ENCODE measurements around the gene SYNPR.

The SYNPR gene

GRCh38 chr3:63493101-63493500 is 215.0 kb downstream of the SYNPR start:
- DNase-seq (ENCODE audit: low read depth), result no peak
- TF ChIP-seq MAX (IDR thresholded peaks at IDR 0.05; ENCODE audit: low read depth, low read length), result no peak
- no peak for TF ChIP-seq CTCF (IDR thresholded peaks at IDR 0.05; ENCODE audit: low read depth, low read length)
- no peak for TF ChIP-seq MYC (IDR thresholded peaks at IDR 0.05; ENCODE audit: low read depth, low read length)
- no peak for TF ChIP-seq POLR2A (IDR thresholded peaks at IDR 0.05; ENCODE audit: extremely low read depth, insufficient read length)
- H3K4me3 ChIP-seq (ENCODE audit: low read depth, low read length), result no peak overlapping the region

- TF ChIP-seq POLR2A (IDR thresholded peaks at IDR 0.05; ENCODE audit: extremely low read depth, insufficient read length) (no peak), MAX (IDR thresholded peaks at IDR 0.05; ENCODE audit: low read depth, low read length) (no peak), MYC (IDR thresholded peaks at IDR 0.05; ENCODE audit: low read depth, low read length) (no peak), CTCF (IDR thresholded peaks at IDR 0.05; ENCODE audit: low read depth, low read length) (no peak)
- H3K4me3 ChIP-seq (ENCODE audit: low read depth, low read length), result no peak overlapping the region
- no peak for DNase-seq (ENCODE audit: low read depth)
Observed at GRCh38 chr3:63494646-63495045, 216.5 kb downstream of the SYNPR start.

- no peak for DNase-seq (ENCODE audit: low read depth)
- TF ChIP-seq CTCF (IDR thresholded peaks at IDR 0.05; ENCODE audit: low read depth, low read length) (no peak), MAX (IDR thresholded peaks at IDR 0.05; ENCODE audit: low read depth, low read length) (no peak)
- no peak overlapping the region for H3K4me3 ChIP-seq (ENCODE audit: low read depth, low read length)
Observed at GRCh38 chr3:63497641-63498040, 219.5 kb downstream of the SYNPR start.

GRCh38 chr3:63500196-63500595 is 222.1 kb downstream of the SYNPR start:
- TF ChIP-seq CTCF (IDR thresholded peaks at IDR 0.05; ENCODE audit: low read depth, low read length) (no peak), MYC (IDR thresholded peaks at IDR 0.05; ENCODE audit: low read depth, low read length) (no peak), POLR2A (IDR thresholded peaks at IDR 0.05; ENCODE audit: extremely low read depth, insufficient read length) (no peak), MAX (IDR thresholded peaks at IDR 0.05; ENCODE audit: low read depth, low read length) (no peak)
- no peak overlapping the region for H3K4me3 ChIP-seq (ENCODE audit: low read depth, low read length)
- no peak for DNase-seq (ENCODE audit: low read depth)

GRCh38 chr3:63508305-63508704 is 230.2 kb downstream of the SYNPR start:
- TF ChIP-seq POLR2A (IDR thresholded peaks at IDR 0.05; ENCODE audit: extremely low read depth, insufficient read length) (no peak), MYC (IDR thresholded peaks at IDR 0.05; ENCODE audit: low read depth, low read length) (no peak), MAX (IDR thresholded peaks at IDR 0.05; ENCODE audit: low read depth, low read length) (no peak), CTCF (IDR thresholded peaks at IDR 0.05; ENCODE audit: low read depth, low read length) (no peak)
- DNase-seq (ENCODE audit: low read depth), result no peak
- H3K4me3 ChIP-seq (ENCODE audit: low read depth, low read length), result no peak overlapping the region

- no peak overlapping the region for H3K4me3 ChIP-seq (ENCODE audit: low read depth, low read length)
- no peak for DNase-seq (ENCODE audit: low read depth)
- no peak for TF ChIP-seq POLR2A (IDR thresholded peaks at IDR 0.05; ENCODE audit: extremely low read depth, insufficient read length)
- no peak for TF ChIP-seq MYC (IDR thresholded peaks at IDR 0.05; ENCODE audit: low read depth, low read length)
- TF ChIP-seq MAX (IDR thresholded peaks at IDR 0.05; ENCODE audit: low read depth, low read length), result no peak
- TF ChIP-seq CTCF (IDR thresholded peaks at IDR 0.05; ENCODE audit: low read depth, low read length), result no peak
Observed at GRCh38 chr3:63508771-63509170, 230.7 kb downstream of the SYNPR start.

Data from NB4 (cell line).